Neural cell (in vitro differentiated cells): Measurements from ENCODE around the gene FARSA. TPM values are rescaled to one million over a fixed set of nuclear protein-coding genes. Genes with fewer than 3 reads are reported as not detected.
"Not testable (repeated sequence)": the region's sequence is repeated elsewhere in the genome, so short reads cannot be mapped to it uniquely, and the experiment has no call there.

Experiments
- H2AFZ ChIP-seq: fragments of 200-600, 300-800 bp; sonication (generic), shearing (Covaris generic); 2 replicates; pipeline ENCODE4 v1.6.0; 2014; ENCODE audit warnings: low read depth, mild to moderate bottlenecking, antibody characterized with exemption, low read length, moderate library complexity
- H3F3A ChIP-seq: fragments of 200-600 bp; shearing (Covaris generic); 2 replicates; pipeline ENCODE4 v1.6.1; 2016; ENCODE audit warnings: mild to moderate bottlenecking, moderate library complexity, mixed read lengths, antibody characterized with exemption, low read length; ENCODE audit not compliant: insufficient read depth, poor library complexity, severe bottlenecking
- H3K27ac ChIP-seq: fragments of 200-600, 300-800 bp; sonication (generic), shearing (Covaris generic); 2 replicates; pipeline ENCODE4 v1.5.1; 2014; ENCODE audit warnings: mild to moderate bottlenecking, low read length, moderate library complexity
- H3K27me3 ChIP-seq: fragments of 300-800, 200-600 bp; sonication (generic), shearing (Covaris generic); 2 replicates; pipeline ENCODE4 v1.6.0; 2014; ENCODE audit warnings: mild to moderate bottlenecking, low read depth, low read length, moderate library complexity; ENCODE audit not compliant: insufficient read depth
- H3K36me3 ChIP-seq: fragments of 300-800, 200-600 bp; sonication (generic), shearing (Covaris generic); 2 replicates; pipeline ENCODE4 v1.5.1; 2014; ENCODE audit warnings: mild to moderate bottlenecking, antibody characterized with exemption, low read length, moderate library complexity; ENCODE audit not compliant: insufficient read depth
- H3K4me2 ChIP-seq: fragments of 300-800, 200-600 bp; sonication (generic), shearing (Covaris generic); 2 replicates; pipeline ENCODE4 v1.6.0; 2014; ENCODE audit warnings: mild to moderate bottlenecking, low read length
- H3K4me3 ChIP-seq: fragments of 300-800, 200-600 bp; sonication (generic), shearing (Covaris generic); 2 replicates; pipeline ENCODE4 v1.5.1; 2014; ENCODE audit warnings: mild to moderate bottlenecking, low read length, moderate library complexity
- H3K79me2 ChIP-seq: fragments of 200-600 bp; shearing (Covaris generic); replicated peaks from 2 replicates; pipeline ENCODE4 v1.6.0; 2014; ENCODE audit warnings: mild to moderate bottlenecking, low read length, moderate library complexity; ENCODE audit not compliant: insufficient read depth
- H3K9ac ChIP-seq: fragments of 300-800, 200-600 bp; sonication (generic), shearing (Covaris generic); 2 replicates; pipeline ENCODE4 v1.6.1; 2016; ENCODE audit warnings: mild to moderate bottlenecking, low read length, mixed read lengths
- H3K9me2 ChIP-seq: fragments of 200-600 bp; shearing (Covaris generic); 2 replicates; pipeline ENCODE4 v1.6.1; 2016; ENCODE audit warnings: mild to moderate bottlenecking, low read length, mixed read lengths; ENCODE audit not compliant: insufficient read depth
- H3K9me3 ChIP-seq: fragments of 200-600, 300-800 bp; sonication (generic), shearing (Covaris generic); 2 replicates; pipeline ENCODE4 v1.6.1; 2016; ENCODE audit warnings: mild to moderate bottlenecking, mixed run types, low read length, moderate library complexity, mixed read lengths
- H4K20me1 ChIP-seq: fragments of 200-600 bp; shearing (Covaris generic); 2 replicates; pipeline ENCODE4 v1.6.1; 2016; ENCODE audit warnings: mild to moderate bottlenecking, mixed run types; ENCODE audit not compliant: insufficient read depth
- EP300 ChIP-seq: fragments of 450-650 bp; conservative IDR thresholded peaks from 2 replicates; pipeline ENCODE4 v1.6.1; 2014; ENCODE audit warnings: antibody characterized with exemption, mild to moderate bottlenecking, moderate library complexity; ENCODE audit not compliant: poor library complexity, severe bottlenecking
- EZH2 ChIP-seq: fragments of 200-600, 300-800 bp; shearing (Covaris generic), sonication (generic); IDR thresholded peaks from 2 replicates; pipeline ENCODE4 v1.6.1; 2014; ENCODE audit warnings: antibody characterized with exemption, low read length, borderline replicate concordance, mild to moderate bottlenecking; ENCODE audit not compliant: insufficient read depth, poor library complexity, severe bottlenecking
- MXI1 ChIP-seq: fragments of 450-650 bp; conservative IDR thresholded peaks from 2 replicates; pipeline ENCODE4 v1.6.1; 2014; ENCODE audit warnings: antibody characterized with exemption, mild to moderate bottlenecking; ENCODE audit not compliant: poor library complexity, severe bottlenecking
- POLR2AphosphoS5 ChIP-seq: IDR thresholded peaks from 2 replicates; pipeline ENCODE4 v1.6.1; 2012
- RAD21 ChIP-seq: fragments of 450-650 bp; conservative IDR thresholded peaks from 2 replicates; pipeline ENCODE4 v1.6.1; 2014; ENCODE audit warnings: antibody characterized with exemption, mild to moderate bottlenecking, moderate library complexity
- SMC3 ChIP-seq: fragments of 450-650 bp; conservative IDR thresholded peaks from 2 replicates; pipeline ENCODE4 v1.6.1; 2014; ENCODE audit warnings: antibody characterized with exemption, mild to moderate bottlenecking, moderate library complexity; ENCODE audit not compliant: poor library complexity
- TAF1 ChIP-seq: IDR thresholded peaks from 2 replicates; pipeline ENCODE4 v1.6.1; 2012; ENCODE audit warnings: low read depth
- polyA plus RNA-seq: library from polyadenylated mRNA; depleted of rRNA; stranded (reverse); fragments of >200 nt; gene quantifications from 2 replicates; pipeline ENCODE4 v1.2.3, GENCODE V29; 2014
- TF ChIP-seq, protein P1 (sequence below): IDR thresholded peaks from 2 replicates; pipeline ENCODE4 v1.6.1; 2012; ENCODE audit warnings: borderline replicate concordance
- TF ChIP-seq, protein P2 (sequence below): fragments of 450-650 bp; IDR thresholded peaks from 2 replicates; pipeline ENCODE4 v1.5.1; 2014; ENCODE audit warnings: antibody characterized with exemption, mild to moderate bottlenecking, moderate library complexity; ENCODE audit not compliant: poor library complexity, severe bottlenecking

The FARSA gene
- polyA plus RNA-seq, 1 donor from 2014 or later, result 47.6 TPM

DNA sequence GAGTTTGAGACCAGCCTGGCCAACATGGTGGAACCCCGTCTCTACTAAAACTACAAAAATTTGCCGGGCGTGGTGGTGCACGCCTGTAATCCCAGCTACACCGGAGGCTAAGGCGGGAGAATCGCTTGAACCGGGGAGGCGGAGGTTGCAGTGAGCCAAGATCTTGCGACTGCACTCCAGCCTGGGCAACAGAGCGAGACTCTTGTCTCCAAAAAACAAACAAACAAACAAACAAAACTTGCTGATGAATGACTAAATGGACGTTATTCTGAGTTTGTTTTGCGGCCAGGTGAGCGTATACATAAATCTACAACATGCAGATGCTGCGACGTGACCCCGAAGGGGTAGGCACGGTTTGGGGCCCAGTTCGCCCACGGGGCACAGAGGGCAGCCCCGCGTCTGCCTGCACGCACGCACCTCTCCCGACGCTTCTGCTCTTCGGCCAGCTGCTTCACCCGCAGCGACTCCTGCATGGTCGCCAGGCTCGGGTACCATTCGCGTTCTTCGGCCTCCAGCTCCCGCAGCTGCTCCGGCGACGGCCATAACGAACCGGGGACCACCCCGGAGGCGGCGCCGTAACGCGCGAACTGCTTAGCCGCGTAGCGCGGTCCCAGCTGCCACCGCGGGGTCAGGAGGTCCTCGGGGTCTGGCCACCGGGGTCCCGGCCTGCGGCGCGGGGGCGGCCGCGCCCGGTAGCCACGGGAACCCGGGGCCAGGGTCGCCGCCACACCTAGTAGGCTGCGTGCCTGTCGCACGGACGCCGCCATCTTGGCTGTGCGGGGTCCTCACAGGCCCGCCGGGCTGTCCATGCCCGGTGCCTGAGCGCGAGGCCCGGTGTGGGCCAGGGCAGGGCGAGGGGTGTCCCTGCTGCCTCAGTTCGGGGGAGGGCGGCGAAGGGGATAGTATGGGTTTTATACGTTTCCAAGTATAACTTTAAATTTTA, 23.2 kb upstream of the FARSA start, which contains the start of gene GADD45GIP1:
Gene GADD45GIP1 (minus strand): TSS at position 778 of the 943 bp plus-strand sequence. CDS start 11 bp downstream, at position 767.
- TF ChIP-seq, protein P1, sequence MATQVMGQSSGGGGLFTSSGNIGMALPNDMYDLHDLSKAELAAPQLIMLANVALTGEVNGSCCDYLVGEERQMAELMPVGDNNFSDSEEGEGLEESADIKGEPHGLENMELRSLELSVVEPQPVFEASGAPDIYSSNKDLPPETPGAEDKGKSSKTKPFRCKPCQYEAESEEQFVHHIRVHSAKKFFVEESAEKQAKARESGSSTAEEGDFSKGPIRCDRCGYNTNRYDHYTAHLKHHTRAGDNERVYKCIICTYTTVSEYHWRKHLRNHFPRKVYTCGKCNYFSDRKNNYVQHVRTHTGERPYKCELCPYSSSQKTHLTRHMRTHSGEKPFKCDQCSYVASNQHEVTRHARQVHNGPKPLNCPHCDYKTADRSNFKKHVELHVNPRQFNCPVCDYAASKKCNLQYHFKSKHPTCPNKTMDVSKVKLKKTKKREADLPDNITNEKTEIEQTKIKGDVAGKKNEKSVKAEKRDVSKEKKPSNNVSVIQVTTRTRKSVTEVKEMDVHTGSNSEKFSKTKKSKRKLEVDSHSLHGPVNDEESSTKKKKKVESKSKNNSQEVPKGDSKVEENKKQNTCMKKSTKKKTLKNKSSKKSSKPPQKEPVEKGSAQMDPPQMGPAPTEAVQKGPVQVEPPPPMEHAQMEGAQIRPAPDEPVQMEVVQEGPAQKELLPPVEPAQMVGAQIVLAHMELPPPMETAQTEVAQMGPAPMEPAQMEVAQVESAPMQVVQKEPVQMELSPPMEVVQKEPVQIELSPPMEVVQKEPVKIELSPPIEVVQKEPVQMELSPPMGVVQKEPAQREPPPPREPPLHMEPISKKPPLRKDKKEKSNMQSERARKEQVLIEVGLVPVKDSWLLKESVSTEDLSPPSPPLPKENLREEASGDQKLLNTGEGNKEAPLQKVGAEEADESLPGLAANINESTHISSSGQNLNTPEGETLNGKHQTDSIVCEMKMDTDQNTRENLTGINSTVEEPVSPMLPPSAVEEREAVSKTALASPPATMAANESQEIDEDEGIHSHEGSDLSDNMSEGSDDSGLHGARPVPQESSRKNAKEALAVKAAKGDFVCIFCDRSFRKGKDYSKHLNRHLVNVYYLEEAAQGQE, result peak; percentile 18
- TF ChIP-seq EP300, result no peak
- TF ChIP-seq RAD21, result peak; percentile 18
- TF ChIP-seq, protein P2, sequence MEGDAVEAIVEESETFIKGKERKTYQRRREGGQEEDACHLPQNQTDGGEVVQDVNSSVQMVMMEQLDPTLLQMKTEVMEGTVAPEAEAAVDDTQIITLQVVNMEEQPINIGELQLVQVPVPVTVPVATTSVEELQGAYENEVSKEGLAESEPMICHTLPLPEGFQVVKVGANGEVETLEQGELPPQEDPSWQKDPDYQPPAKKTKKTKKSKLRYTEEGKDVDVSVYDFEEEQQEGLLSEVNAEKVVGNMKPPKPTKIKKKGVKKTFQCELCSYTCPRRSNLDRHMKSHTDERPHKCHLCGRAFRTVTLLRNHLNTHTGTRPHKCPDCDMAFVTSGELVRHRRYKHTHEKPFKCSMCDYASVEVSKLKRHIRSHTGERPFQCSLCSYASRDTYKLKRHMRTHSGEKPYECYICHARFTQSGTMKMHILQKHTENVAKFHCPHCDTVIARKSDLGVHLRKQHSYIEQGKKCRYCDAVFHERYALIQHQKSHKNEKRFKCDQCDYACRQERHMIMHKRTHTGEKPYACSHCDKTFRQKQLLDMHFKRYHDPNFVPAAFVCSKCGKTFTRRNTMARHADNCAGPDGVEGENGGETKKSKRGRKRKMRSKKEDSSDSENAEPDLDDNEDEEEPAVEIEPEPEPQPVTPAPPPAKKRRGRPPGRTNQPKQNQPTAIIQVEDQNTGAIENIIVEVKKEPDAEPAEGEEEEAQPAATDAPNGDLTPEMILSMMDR, result no peak
- TF ChIP-seq MXI1, result peak; percentile 99
- TF ChIP-seq POLR2AphosphoS5, result peak; percentile 82
- peak; percentile 42 for TF ChIP-seq TAF1
- TF ChIP-seq SMC3, result peak; percentile 26
- no peaks in the 10 kb centered on the region for H3K79me2 ChIP-seq
- H3K9me3 ChIP-seq, result no peaks in the 10 kb centered on the region
- H4K20me1 ChIP-seq, result no peaks in the 10 kb centered on the region
- no peaks in the 10 kb centered on the region for H3K36me3 ChIP-seq
- H3K27ac ChIP-seq, result peak within 1 kb of the TSS; percentile 63
- no peaks in the 10 kb centered on the region for H3K9me2 ChIP-seq
- H3F3A ChIP-seq, result no peaks in the 10 kb centered on the region
- H2AFZ ChIP-seq, result peak within 1 kb of the TSS; percentile 65
- peak within 1 kb of the TSS; percentile 97 for H3K4me3 ChIP-seq
- H3K9ac ChIP-seq, result peak within 1 kb of the TSS; percentile 77
- H3K4me2 ChIP-seq, result peak within 1 kb of the TSS; percentile 65
- no peaks in the 10 kb centered on the region for H3K27me3 ChIP-seq

DNA sequence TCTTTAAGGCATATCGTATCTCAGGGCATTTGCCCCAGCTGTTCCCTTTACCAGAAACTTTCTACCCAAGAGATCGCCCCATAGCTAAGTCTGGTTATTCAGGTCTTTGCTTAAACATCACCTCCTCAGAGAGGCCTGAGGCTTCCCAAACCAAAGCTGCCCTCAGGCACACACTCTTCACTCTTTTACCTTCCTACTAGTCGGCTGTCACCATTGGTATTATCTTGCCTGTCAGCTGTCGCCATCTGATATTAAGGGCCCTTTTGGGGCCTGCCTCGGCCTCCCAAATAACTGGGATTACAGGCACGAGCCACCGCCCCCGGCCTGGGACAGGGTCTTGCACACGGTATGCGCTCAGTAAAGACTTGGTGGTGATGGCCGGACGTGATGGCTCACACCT, 22.5 kb upstream of the FARSA start:
- no peak overlapping the region for H2AFZ ChIP-seq
- no peaks in the 10 kb centered on the region for H4K20me1 ChIP-seq
- no peaks in the 10 kb centered on the region for H3K36me3 ChIP-seq
- H3K79me2 ChIP-seq, result no peaks in the 10 kb centered on the region
- peak overlapping the region; percentile 97 for H3K4me3 ChIP-seq
- peak overlapping the region; percentile 14 for H3K4me2 ChIP-seq
- H3K9ac ChIP-seq, result peak overlapping the region; percentile 77
- H3K9me3 ChIP-seq, result no peaks in the 10 kb centered on the region
- H3K27me3 ChIP-seq, result no peaks in the 10 kb centered on the region
- no peak overlapping the region for H3K27ac ChIP-seq
- H3F3A ChIP-seq, result no peaks in the 10 kb centered on the region
- H3K9me2 ChIP-seq, result no peaks in the 10 kb centered on the region
- no peak for TF ChIP-seq EP300
- no peak for TF ChIP-seq SMC3
- TF ChIP-seq RAD21, result no peak
- TF ChIP-seq EZH2, result no peak
- no peak for TF ChIP-seq POLR2AphosphoS5
- no peak for TF ChIP-seq MXI1
- no peak for TF ChIP-seq TAF1
- TF ChIP-seq, protein P2, result no peak
- TF ChIP-seq, protein P1, result no peak

DNA sequence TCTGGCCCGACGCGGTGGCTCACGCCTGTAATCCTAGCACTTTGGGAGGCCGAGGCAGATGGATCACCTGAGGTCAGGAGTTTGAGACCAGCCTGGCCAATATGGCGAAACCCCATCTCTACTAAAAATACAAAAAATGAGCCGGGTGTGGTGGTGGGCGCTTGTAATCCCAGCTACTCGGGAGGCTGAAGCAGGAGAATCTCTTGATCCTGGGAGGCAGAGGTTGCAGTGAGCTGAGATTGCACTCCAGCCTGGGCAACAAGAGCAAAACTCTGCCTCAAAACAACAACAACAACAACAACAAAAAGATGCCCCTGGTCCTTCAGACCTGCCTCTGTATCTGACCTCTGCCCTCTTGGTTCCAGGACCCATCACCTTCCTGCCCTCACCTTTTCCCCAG, 22.1 kb upstream of the FARSA start:
- H3K9me2 ChIP-seq, H2AFZ ChIP-seq, H3K9ac ChIP-seq, H3K27me3 ChIP-seq, H3K36me3 ChIP-seq, H3K9me3 ChIP-seq, H3K4me2 ChIP-seq, H3K79me2 ChIP-seq, H3K27ac ChIP-seq, H3F3A ChIP-seq, H4K20me1 ChIP-seq: not testable (repeated sequence)
- H3K4me3 ChIP-seq, result peak overlapping the region; percentile 97
